Measurements from ENCODE around the gene NTN3. TPM values are rescaled to one million over a fixed set of nuclear protein-coding genes. Genes with fewer than 3 reads are reported as not detected.

The NTN3 gene
- total and polyA plus RNA-seq, 2 donors: 0.19 to 5.2 TPM

- DNase-seq (ENCODE audit: extremely low spot score): no peak
- Histone ChIP-seq H3K4me1 (ENCODE audit: insufficient read depth) (no peaks in the 10 kb centered on the region), H3K4me3 (ENCODE audit: low read depth, low read length) (no peak overlapping the region), H3K36me3 (ENCODE audit: insufficient read depth) (no peaks in the 10 kb centered on the region), H3K27ac (ENCODE audit: low read depth) (peak overlapping the region; percentile 63)
- WGBS: 81% methylated on average over 39 of the region's 39 CpGs
These were observed 48.0 kb downstream of the NTN3 start for GRCh38 chr16:2518823-2519710.

DNA sequence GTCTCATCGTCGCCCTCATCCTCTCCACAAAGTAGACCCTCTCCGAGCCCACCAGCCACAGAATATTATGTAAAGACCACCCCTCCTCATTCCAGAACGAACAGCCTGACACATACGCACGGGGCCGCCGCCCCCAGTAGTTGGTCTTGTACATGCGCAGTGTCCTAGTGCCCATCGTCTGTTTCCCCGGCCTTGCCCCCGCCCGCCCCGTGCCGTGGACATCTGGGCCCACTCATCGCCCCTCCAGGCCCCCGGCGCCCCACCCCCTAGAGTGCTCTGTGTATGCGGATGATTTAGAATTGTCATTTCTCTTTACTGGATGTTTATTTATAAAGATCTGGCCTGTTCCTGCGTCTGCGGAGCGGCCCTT is 48.6 kb downstream of the NTN3 start:
- no peak for DNase-seq (ENCODE audit: extremely low spot score)
- Histone ChIP-seq H3K36me3 (ENCODE audit: insufficient read depth) (no peaks in the 10 kb centered on the region), H3K4me3 (ENCODE audit: low read depth, low read length) (peak overlapping the region; percentile 60), H3K4me1 (ENCODE audit: insufficient read depth) (no peaks in the 10 kb centered on the region), H3K27ac (ENCODE audit: low read depth) (peak overlapping the region; percentile 63)
- 35% methylated on average over 22 of the region's 22 CpGs for WGBS

GRCh38 chr16:2520097-2520783 is 49.1 kb downstream of the NTN3 start, which contains the start of gene AMDHD2:
TSS of gene AMDHD2 (plus strand) at chr16:2520371. CDS start at chr16:2520459, 88 bp downstream.
- Histone ChIP-seq H3K36me3 (ENCODE audit: insufficient read depth) (no peaks in the 10 kb centered on the region), H3K4me3 (ENCODE audit: low read depth, low read length) (peak within 1 kb of the TSS; percentile 60), H3K27ac (ENCODE audit: low read depth) (peak within 1 kb of the TSS; percentile 73), H3K4me1 (ENCODE audit: insufficient read depth) (no peaks in the 10 kb centered on the region)
- under 1% methylated on average over 83 of the region's 83 CpGs for WGBS
- DNase-seq (ENCODE audit: extremely low spot score): no peak

- no peaks in the 10 kb centered on the region for H3K4me1 ChIP-seq (ENCODE audit: insufficient read depth)
- H3K4me3 ChIP-seq (ENCODE audit: low read depth, low read length): peak overlapping the region; percentile 60
- no peaks in the 10 kb centered on the region for H3K36me3 ChIP-seq (ENCODE audit: insufficient read depth)
- DNase-seq (ENCODE audit: extremely low spot score): no peak
- no peak overlapping the region for H3K27ac ChIP-seq (ENCODE audit: low read depth)
- WGBS: 20% methylated on average over 41 of the region's 41 CpGs
These were observed 49.9 kb downstream of the NTN3 start for GRCh38 chr16:2520784-2521531.

Small RNA genes lying within 50 kb of the gene (small RNA-seq; reads per million reads assigned to genes)
- gene AC093525.1: not detected
- not detected for gene MIR6768

Other genes with a start within 250 kb of the NTN3 start
- 14.0 TPM for gene E4F1, start 247.7 kb upstream of the NTN3 start, total RNA-seq
- gene E4F1, start 247.7 kb upstream of the NTN3 start, polyA plus RNA-seq: 27.5 TPM
- gene DNASE1L2, start 234.9 kb upstream of the NTN3 start, total RNA-seq: 0.74 TPM
- gene DNASE1L2, start 234.9 kb upstream of the NTN3 start, polyA plus RNA-seq: 0.77 TPM
- gene ECI1, start 219.7 kb upstream of the NTN3 start, total RNA-seq: 16.6 TPM
- 93.2 TPM for gene ECI1, start 219.7 kb upstream of the NTN3 start, polyA plus RNA-seq
- gene RNPS1, start 203.2 kb upstream of the NTN3 start, total RNA-seq: 47.5 TPM
- 188 TPM for gene RNPS1, start 203.2 kb upstream of the NTN3 start, polyA plus RNA-seq
- 5.5 TPM for gene ABCA3, start 130.6 kb upstream of the NTN3 start, total RNA-seq
- 8.3 TPM for gene ABCA3, start 130.6 kb upstream of the NTN3 start, polyA plus RNA-seq
- gene CCNF, start 41.9 kb upstream of the NTN3 start, total RNA-seq: 9.6 TPM
- gene CCNF, start 41.9 kb upstream of the NTN3 start, polyA plus RNA-seq: 2.2 TPM
- gene TEDC2, start 11.2 kb upstream of the NTN3 start, total RNA-seq: 2.4 TPM
- 1.1 TPM for gene TEDC2, start 11.2 kb upstream of the NTN3 start, polyA plus RNA-seq
- 11.2 TPM for gene TBC1D24, start 3.8 kb downstream of the NTN3 start, total RNA-seq
- gene TBC1D24, start 3.8 kb downstream of the NTN3 start, polyA plus RNA-seq: 5.8 TPM
- 15.0 TPM for gene ATP6V0C, start 42.7 kb downstream of the NTN3 start, total RNA-seq
- gene ATP6V0C, start 42.7 kb downstream of the NTN3 start, polyA plus RNA-seq: 193 TPM
- 16.4 TPM for gene AMDHD2, start 49.1 kb downstream of the NTN3 start, total RNA-seq
- gene AMDHD2, start 49.1 kb downstream of the NTN3 start, polyA plus RNA-seq: 40.2 TPM
- not detected for gene CEMP1, start 60.1 kb downstream of the NTN3 start, total RNA-seq
- 0.85 TPM for gene CEMP1, start 60.1 kb downstream of the NTN3 start, polyA plus RNA-seq
- 20.0 TPM for gene PDPK1, start 66.7 kb downstream of the NTN3 start, total RNA-seq
- 26.0 TPM for gene PDPK1, start 66.7 kb downstream of the NTN3 start, polyA plus RNA-seq
- 13.7 TPM for gene KCTD5, start 211.2 kb downstream of the NTN3 start, total RNA-seq
- 18.4 TPM for gene KCTD5, start 211.2 kb downstream of the NTN3 start, polyA plus RNA-seq
- gene PRSS27, start 248.9 kb downstream of the NTN3 start, total RNA-seq: 0.85 TPM
- 2.5 TPM for gene PRSS27, start 248.9 kb downstream of the NTN3 start, polyA plus RNA-seq

All from urinary bladder (tissue), 4 donors.